Thoracic aorta (tissue), 2 donors: Measurements from ENCODE around the gene SLU7. TPM values are rescaled to one million over a fixed set of nuclear protein-coding genes. Genes with fewer than 3 reads are reported as not detected.
"Not testable (repeated sequence)": the region's sequence is repeated elsewhere in the genome, so short reads cannot be mapped to it uniquely, and the experiment has no call there.

Experiments used
- ATAC-seq: fragments of 150-250 bp; one replicate; pipeline ENCODE4 v1.8.0; 2017; ENCODE audit warnings: low read depth; ENCODE audit not compliant: insufficient number of reproducible peaks, low FRiP score
- DNase-seq: peaks from one replicate; pipeline ENCODE4 v3.0.0-alpha.2; 2020; ENCODE audit warnings: low spot score
- H3K27ac ChIP-seq, 2 donors: fragments of 200-600 bp; sonication (generic); 1 replicate in 1 of 2; 2 replicates in 1 of 2; pipeline ENCODE4 v1.5.1; 2016; ENCODE audit warnings: mild to moderate bottlenecking in 2 of 2, moderate library complexity in 2 of 2
- H3K27me3 ChIP-seq: fragments of 200-600 bp; sonication (generic); replicated peaks from 2 replicates; pipeline ENCODE4 v1.6.0; 2016; ENCODE audit warnings: mild to moderate bottlenecking; ENCODE audit not compliant: insufficient read depth
- H3K36me3 ChIP-seq: fragments of 200-600 bp; sonication (generic); one replicate; pipeline ENCODE4 v1.5.1; 2016
- H3K4me1 ChIP-seq, 2 donors: fragments of 200-600 bp; sonication (generic); 1 replicate in 1 of 2; 2 replicates in 1 of 2; pipeline versions ENCODE4 v1.5.1 to v1.6.0; 2016; ENCODE audit warnings: low read depth in 2 of 2, mild to moderate bottlenecking in 1 of 2; ENCODE audit not compliant: control insufficient read depth in 1 of 2
- H3K4me3 ChIP-seq: fragments of 200-600 bp; sonication (generic); 2 replicates; pipeline ENCODE4 v1.5.1; 2016; ENCODE audit warnings: mild to moderate bottlenecking
- H3K9me3 ChIP-seq: fragments of 200-600 bp; sonication (generic); 2 replicates; pipeline ENCODE4 v1.5.1; 2016
- total RNA-seq, 2 donors: library from RNA; depleted of rRNA; stranded (reverse); fragments of >200 nt; gene quantifications; one replicate each; pipeline versions ENCODE4 v1.1.0 to v1.2.3, GENCODE V29; 2016
- TF ChIP-seq, protein P1 (sequence below): fragments of 200-600 bp; sonication (generic); IDR thresholded peaks from one replicate; pipeline ENCODE4 v1.5.1; 2019; ENCODE audit warnings: antibody characterized with exemption

SLU7 gene
- total RNA-seq, 2 donors from 2014 or later = 62.8 to 63.5 TPM

DNA sequence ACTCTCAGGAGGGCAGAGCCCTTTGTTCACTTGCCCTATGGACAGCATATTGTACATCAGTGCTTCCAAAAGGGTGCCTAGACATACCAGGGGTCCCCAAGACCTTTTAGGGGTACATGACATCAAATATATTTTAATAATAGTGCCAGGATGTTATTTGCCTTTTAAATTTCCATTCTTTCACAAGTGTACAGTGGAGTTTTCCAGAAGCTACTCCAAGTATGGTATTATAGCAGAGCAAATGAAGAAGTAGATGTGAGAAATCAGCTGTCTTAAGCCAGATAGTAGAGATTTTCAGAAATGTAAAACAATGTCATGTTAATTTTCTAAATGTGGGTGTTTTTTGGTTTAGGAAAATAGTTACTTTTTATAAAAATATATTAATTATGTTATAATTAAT lies 18.4 kb upstream of the SLU7 start:
- ATAC-seq (no peak), DNase-seq (no peak)
- H3K27ac ChIP-seq = no peak overlapping the region
- no peaks in the 10 kb centered on the region for H3K9me3 ChIP-seq
- H3K4me3 ChIP-seq = no peak overlapping the region
- H3K27me3 ChIP-seq = no peaks in the 10 kb centered on the region
- TF ChIP-seq, protein P1, sequence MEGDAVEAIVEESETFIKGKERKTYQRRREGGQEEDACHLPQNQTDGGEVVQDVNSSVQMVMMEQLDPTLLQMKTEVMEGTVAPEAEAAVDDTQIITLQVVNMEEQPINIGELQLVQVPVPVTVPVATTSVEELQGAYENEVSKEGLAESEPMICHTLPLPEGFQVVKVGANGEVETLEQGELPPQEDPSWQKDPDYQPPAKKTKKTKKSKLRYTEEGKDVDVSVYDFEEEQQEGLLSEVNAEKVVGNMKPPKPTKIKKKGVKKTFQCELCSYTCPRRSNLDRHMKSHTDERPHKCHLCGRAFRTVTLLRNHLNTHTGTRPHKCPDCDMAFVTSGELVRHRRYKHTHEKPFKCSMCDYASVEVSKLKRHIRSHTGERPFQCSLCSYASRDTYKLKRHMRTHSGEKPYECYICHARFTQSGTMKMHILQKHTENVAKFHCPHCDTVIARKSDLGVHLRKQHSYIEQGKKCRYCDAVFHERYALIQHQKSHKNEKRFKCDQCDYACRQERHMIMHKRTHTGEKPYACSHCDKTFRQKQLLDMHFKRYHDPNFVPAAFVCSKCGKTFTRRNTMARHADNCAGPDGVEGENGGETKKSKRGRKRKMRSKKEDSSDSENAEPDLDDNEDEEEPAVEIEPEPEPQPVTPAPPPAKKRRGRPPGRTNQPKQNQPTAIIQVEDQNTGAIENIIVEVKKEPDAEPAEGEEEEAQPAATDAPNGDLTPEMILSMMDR = no peak
- peaks cover 4 to 5% of the 10 kb centered on the region in 2 donors for H3K4me1 ChIP-seq
- no peaks in the 10 kb centered on the region for H3K36me3 ChIP-seq

DNA sequence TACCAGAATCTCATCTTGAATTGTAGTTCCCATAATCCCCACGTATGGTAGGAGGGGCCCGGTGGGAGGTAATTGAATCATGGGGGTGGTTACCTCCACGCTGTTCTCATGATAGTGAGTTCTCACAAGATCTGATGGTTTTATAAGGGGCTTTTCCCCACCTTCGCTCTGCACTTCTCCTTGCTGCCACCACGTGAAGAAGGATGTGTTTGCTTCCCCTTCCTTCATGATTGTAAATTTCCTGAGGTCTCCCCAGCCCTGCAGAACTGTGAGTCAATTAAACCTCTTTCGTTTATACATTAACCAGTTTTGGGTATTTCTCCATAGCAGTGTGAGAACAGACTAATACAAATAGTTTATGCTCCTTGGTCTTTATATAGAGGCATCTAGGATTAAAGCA lies 17.8 kb upstream of the SLU7 start:
- not testable (repeated sequence) for H3K4me3 ChIP-seq, DNase-seq, H3K27me3 ChIP-seq, H3K27ac ChIP-seq, ATAC-seq, H3K36me3 ChIP-seq, H3K9me3 ChIP-seq, H3K4me1 ChIP-seq

DNA sequence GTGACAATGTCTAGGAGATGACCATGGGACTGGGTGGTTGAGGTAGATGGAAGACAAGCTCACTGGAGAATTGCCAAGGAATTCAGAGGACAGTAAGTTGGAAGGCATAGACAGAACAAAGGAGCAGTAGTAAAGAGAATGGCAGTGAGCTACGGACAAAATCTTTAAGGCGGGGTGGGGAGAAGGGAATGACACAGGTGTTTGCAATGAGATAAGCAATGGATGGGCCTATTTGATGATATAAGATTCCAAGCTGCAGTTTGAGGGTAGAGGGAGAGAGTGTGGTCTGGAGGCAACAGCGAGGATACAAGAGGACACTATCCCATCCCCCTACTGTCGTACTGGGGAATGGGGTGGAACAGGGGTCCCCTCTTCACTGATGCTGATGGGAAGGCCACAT lies 17.1 kb upstream of the SLU7 start:
- ATAC-seq (no peak), DNase-seq (no peak)
- no peak overlapping the region for H3K27ac ChIP-seq
- TF ChIP-seq, protein P1 = no peak
- no peaks in the 10 kb centered on the region for H3K27me3 ChIP-seq
- no peaks in the 10 kb centered on the region for H3K9me3 ChIP-seq
- H3K4me1 ChIP-seq = peaks cover 4 to 5% of the 10 kb centered on the region in 2 donors
- H3K36me3 ChIP-seq = no peaks in the 10 kb centered on the region
- no peak overlapping the region for H3K4me3 ChIP-seq

DNA sequence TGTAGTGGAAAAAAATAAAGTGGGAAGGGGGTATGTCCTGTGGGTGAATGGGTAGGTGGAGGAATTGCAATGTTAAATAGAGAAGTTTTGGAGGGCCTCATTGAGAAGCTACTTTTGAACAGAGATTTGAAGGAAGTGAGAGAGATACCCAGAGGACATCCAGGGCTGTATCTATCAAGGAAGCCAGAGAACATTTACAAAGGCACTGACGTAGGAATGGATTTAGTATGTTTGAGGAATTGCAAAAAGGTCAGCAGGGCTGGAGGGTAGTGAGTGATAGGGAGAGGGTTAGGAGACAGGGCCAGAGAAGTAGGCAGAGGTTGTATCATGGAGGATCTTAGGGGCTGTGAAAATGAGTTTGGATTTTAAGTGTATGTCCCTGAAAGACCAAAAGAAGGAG lies 16.7 kb upstream of the SLU7 start:
- no peak for DNase-seq
- H3K27ac ChIP-seq = no peak overlapping the region
- H3K36me3 ChIP-seq = no peaks in the 10 kb centered on the region
- no peak overlapping the region for H3K4me3 ChIP-seq
- H3K9me3 ChIP-seq = no peaks in the 10 kb centered on the region
- H3K4me1 ChIP-seq = peaks cover 4 to 5% of the 10 kb centered on the region in 2 donors
- H3K27me3 ChIP-seq = no peaks in the 10 kb centered on the region
- TF ChIP-seq, protein P1 = no peak
- no peak for ATAC-seq

DNA sequence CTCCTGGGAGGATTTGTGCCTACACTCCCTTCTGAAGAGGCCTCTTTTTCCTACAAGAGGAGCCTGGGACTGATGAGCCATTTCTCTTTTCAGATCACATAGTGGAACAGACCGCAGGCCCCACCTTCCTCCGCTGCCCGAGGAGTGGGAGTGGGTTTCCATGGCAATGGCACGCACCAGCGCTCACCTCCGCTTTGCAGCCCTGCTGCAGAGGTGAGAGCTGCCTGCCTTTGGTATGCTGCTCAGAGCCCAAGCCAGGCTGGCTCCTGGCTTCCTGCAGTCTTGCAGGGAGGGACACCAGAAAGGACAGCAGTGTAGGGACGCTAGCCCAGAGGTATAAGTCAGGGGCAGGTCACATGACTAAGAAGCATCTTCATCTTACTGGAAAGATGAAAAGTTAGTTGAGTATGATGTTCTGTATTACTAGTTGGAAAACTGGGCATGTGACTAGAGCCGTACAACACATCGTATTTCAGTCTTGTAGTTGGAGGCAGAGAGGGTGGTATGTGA lies 15.2 kb upstream of the SLU7 start:
- Histone ChIP-seq H3K27me3 (no peaks in the 10 kb centered on the region), H3K27ac (no peak overlapping the region), H3K4me3 (no peak overlapping the region), H3K4me1 (peaks cover 4 to 5% of the 10 kb centered on the region in 2 donors), H3K36me3 (no peaks in the 10 kb centered on the region), H3K9me3 (no peaks in the 10 kb centered on the region)
- DNase-seq = no peak
- no peak for ATAC-seq
- TF ChIP-seq, protein P1 = no peak

DNA sequence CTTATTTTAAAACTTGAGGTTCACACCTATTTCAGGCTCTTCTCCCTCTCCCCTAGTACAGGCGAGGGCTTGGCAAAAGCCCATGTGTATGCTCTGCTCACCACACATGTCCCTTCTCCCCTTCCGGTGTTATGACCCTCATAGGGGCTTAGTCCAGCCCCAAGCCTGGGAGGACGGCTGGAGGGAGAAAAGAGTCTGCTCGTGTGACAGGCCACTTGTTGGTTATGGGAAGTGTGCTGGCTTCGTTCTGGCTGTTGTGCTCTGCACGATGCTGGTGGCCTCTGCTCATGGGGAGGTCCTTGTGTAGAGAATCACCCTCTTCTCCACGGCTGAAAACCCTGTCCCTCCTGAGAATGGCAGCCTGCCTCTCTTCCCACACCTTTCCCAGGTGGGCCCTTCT lies 13.9 kb upstream of the SLU7 start:
- DNase-seq (no peak), ATAC-seq (no peak)
- no peaks in the 10 kb centered on the region for H3K4me1 ChIP-seq
- H3K9me3 ChIP-seq = no peaks in the 10 kb centered on the region
- TF ChIP-seq, protein P1 = no peak
- no peak overlapping the region for H3K4me3 ChIP-seq
- H3K27ac ChIP-seq = no peak overlapping the region
- no peaks in the 10 kb centered on the region for H3K27me3 ChIP-seq
- no peaks in the 10 kb centered on the region for H3K36me3 ChIP-seq
